Epithelial cell of esophagus (primary cell): ENCODE data around the gene SLC22A23.

Experiments
- DNase-seq: peaks from one replicate; pipeline ENCODE4 v3.0.0; 2010; ENCODE audit warnings: low read depth
- H3K4me3 ChIP-seq: 2 replicates; pipeline ENCODE4 v1.5.1; 2011; ENCODE audit warnings: mild to moderate bottlenecking, low read length, control low read depth
- CTCF ChIP-seq: IDR thresholded peaks from 2 replicates; pipeline ENCODE4 v1.5.1; 2011; ENCODE audit warnings: low read depth, mild to moderate bottlenecking, low read length, control low read depth, inconsistent platforms; ENCODE audit not compliant: insufficient read depth; ENCODE audit errors: missing control alignments

The SLC22A23 gene

DNA sequence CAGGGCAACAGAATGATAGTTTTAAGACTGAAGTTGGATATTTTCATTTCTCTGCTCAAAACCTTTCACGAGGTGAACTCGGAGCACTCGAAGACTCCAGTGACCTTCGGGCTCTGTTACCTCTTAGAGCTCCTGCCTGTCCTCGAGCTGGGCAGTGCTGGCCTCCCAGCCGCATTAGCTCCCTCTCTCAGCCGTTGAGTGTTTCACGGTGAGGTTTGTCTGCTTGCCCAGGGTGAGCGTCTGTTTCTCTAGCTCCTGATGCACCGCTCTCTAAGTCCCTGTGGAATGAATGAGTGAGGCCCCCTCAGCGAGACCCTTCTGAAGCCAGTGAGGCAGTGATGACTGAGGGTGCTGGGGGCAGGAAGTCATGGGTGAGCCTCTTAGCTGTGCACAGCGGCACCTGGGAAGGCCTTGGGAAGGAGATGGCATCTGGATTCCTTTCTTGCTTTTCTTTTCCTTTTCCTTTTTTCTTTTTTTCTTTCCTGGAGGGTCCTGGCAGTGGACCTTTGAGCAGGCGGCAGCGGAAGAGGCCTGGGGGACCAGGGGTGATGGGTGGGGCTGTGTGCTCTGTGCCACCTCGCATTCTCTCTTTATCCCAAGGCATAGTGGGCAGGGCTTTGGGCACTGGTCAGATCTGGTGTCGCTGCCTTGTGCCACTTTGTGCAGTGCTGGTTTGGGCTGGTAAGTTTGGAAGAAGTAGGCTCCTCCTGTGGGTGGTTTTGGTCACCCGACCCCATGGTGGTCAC, 195.9 kb downstream of the SLC22A23 start:
- TF ChIP-seq CTCF, result no peak
- no peak overlapping the region for H3K4me3 ChIP-seq

DNA sequence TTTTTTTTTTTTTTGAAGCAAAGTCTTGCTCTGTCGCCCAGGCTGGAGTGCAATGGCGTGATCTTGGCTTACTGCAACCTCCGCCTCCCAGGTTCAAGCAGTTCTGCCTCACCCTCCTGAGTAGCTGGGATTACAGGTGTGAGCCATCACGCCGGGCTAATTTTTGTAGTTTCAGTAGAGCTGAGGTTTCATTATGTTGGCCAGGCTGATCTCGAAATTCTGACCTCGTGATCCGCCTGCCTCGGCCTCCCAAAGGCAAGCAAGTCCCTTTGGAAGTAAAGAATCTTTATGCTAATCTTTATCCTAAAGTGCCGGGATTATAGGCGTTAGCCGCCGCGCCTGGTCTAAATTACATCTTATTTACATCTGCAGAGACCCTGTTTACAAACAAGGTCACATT, 196.6 kb downstream of the SLC22A23 start:
- H3K4me3 ChIP-seq, result peak overlapping the region; percentile 86
- no peak for TF ChIP-seq CTCF
- DNase-seq, result no peak

More for the DNA sequence above, 195.9 kb downstream of the SLC22A23 start:
- DNase-seq, result no peak

DNA sequence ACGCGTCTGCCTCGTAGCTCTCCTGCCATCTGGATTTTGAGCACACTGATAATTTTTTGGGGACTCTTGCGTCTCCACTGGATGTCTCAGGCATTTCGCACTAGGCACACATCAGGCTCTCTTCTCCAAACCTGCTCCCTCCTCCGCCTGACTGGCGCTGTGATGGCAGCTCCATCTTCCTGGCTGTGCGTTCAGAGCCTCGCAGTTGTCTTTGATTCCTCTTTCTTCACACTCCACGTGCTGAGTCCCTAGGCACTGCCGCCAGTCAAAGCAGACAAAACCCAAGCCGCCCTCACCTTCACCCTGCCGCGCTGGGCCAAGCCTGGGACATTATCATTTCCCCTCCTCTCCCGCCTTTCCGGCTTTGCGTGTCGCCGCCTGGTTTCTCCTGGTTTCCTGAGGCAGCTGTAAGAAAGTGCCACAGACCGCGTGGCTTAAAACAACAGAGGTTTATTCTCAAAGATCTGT, 197.3 kb downstream of the SLC22A23 start:
- DNase-seq, result peak; percentile 43
- TF ChIP-seq CTCF, result peak; percentile 11

GRCh38 chr6:3258720-3259490, 197.9 kb downstream of the SLC22A23 start, which contains the start of gene PSMG4:
Gene PSMG4 (plus strand): TSS chr6:3258947. CDS start chr6:3259023, 76 bp downstream.
- peak within 1 kb of the TSS; percentile 86 for H3K4me3 ChIP-seq
- DNase-seq, result peak; percentile 92
- TF ChIP-seq CTCF, result no peak

More for the DNA sequence above, 197.3 kb downstream of the SLC22A23 start:
- peak overlapping the region; percentile 86 for H3K4me3 ChIP-seq

DNA sequence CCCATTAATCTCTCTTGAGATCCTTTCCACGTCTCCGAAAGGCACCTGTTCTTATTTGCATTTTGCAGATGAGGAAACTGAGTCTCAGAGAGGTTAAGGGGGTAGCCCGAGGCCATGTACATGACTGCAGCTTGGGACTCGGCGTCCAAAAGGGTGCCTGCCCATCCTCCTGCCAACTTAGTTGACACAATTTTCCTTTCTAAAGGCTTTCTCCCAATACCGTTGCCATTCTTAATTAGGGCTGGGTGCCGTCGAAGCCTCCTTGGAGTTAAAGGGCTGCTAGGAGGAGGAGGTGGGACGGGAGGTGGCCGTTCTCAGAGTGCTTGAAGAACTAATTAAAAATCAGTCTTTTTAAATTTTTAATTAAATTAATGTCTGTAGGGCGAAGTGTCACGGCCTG, 198.6 kb downstream of the SLC22A23 start:
- peak overlapping the region; percentile 86 for H3K4me3 ChIP-seq
- no peak for TF ChIP-seq CTCF

GRCh38 chr6:3253597-3253961, 203.3 kb downstream of the SLC22A23 start:
- no peak overlapping the region for H3K4me3 ChIP-seq
- TF ChIP-seq CTCF, result no peak
- no peak for DNase-seq

More for the DNA sequence above, 198.6 kb downstream of the SLC22A23 start:
- no peak for DNase-seq
